GM18519 (cell line): ENCODE measurements around the gene CLDN22.

Source experiments
- ATAC-seq: cut with Tn5 transposase; IDR thresholded peaks from one replicate; pipeline ENCODE4 v1.9.1; 2021; ENCODE audit warnings: mild to moderate bottlenecking, moderate library complexity; ENCODE audit not compliant: unreplicated experiment, low FRiP score

CLDN22 gene

DNA sequence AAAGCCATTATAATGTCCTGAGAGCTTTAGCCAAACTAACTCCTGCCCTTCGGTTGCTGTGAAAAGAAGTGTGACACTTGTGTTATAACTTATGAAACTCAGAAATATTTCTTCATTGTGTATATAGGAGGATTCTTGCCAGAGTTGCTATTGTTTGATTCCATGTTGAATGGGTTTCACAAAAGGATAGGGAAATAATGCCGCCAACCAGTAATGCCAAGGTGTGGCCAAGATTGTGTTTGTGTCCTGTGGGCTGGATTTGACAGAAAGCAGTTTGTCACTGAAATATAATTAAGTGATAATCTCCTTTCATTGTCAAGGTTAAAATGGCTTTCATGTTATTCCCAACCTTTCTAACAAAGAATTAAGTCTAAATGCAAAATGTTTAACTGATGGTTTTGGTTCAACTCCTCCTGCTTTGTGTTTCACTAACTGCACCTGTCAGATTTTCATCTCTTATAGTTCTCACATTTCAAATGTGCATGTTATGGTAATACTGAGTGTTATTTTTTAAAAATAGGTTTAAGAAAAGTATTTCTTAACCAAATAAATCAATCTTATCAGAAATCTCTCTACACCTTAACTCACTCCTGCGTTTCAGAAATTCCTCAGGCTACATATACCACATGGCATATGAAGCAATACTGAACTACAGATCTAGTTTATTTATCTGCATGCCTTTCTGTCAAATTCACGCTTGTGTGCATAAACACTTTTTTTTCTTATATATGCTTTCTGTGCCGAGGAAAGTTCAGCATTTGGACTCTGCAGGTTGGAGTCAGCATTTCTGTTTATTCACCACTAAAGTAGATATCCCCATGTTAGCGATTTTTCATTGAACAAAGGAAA is at the start of gene CLDN22:
CLDN22 (minus strand) TSS at position 66 of the 849 bp plus-strand sequence; CDS start at position 8, 58 bp downstream.
- no peak for ATAC-seq

GRCh38 chr4:183369073-183369472 is 49.0 kb upstream of the CLDN22 start:
- no peak for ATAC-seq

- no peak for ATAC-seq
Observed at GRCh38 chr4:183366206-183366835, 46.2 kb upstream of the CLDN22 start.

DNA sequence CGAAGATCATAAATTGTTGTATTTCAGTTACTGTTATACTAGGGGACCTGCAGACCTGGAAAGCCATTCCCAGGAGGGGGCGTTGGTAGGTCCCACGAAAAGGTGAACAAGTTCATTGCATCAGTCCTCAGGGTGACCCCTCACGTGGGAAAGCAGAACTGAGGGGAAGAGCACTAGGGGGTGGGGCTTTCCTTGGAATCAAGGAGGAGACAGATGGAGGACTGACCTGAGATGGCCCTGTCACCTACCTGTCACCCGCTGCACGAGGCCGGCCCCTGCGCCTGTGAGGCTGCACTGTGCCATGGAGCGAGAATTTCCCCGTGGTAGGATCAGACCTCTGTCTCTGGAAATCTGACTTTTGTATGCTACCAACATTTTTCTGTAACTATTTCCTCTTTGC is 43.9 kb upstream of the CLDN22 start:
- no peak for ATAC-seq

GRCh38 chr4:183362916-183363542 is 43.0 kb upstream of the CLDN22 start:
- no peak for ATAC-seq

DNA sequence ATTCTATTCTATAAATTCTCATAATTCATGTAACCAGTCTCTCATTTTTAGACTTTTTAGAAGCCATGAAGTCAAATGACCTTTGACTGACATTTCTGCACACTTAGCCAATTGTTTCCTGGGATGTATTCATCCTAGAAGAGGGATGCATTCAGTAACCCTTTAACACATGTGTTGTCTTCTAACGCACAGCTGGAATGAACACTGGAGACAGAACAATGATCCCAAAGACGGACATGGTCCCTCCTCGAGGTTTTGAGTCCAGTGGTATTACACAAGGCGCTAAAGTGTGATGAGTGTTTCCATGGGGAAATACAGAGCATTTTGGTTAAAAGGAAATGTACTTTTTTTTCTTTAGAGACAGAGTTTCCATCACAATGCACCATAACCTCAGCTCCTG is 42.0 kb upstream of the CLDN22 start:
- no peak for ATAC-seq

DNA sequence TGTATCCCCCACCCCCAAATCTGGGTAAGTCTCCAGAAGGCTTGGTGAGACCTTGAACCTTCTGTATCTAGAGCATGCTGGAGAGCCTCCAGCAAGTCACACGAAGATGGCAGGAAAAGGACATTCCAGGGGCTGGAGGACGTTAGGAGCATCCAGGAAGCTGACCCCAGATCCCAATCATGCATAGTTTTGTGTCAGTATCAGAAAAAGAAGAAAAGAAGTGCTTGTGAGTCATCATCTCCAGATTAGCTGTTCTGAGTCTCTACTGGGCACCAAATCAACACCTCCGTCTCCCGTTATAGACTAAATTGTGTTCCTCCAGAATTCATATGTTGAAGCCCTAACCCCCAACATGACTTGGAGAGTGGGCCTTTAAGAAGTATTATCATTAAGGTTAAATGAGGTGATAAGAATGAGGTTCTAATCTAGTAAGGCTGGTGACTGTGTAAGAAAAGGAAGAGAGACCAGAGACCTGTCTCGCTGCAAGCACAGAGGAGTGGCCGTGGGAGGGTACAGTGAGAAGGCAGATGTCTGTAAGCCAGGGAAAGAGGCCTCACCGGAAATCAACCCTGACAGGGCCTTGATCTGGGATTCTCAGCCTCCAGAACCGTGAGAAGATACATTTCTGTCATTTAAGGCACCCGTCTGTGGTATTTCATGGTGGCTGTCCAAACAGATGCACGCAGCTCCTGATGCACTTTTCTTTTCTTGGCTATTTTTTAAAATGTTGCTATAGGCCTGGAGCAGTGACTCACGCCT is 40.3 kb upstream of the CLDN22 start:
- no peak for ATAC-seq

DNA sequence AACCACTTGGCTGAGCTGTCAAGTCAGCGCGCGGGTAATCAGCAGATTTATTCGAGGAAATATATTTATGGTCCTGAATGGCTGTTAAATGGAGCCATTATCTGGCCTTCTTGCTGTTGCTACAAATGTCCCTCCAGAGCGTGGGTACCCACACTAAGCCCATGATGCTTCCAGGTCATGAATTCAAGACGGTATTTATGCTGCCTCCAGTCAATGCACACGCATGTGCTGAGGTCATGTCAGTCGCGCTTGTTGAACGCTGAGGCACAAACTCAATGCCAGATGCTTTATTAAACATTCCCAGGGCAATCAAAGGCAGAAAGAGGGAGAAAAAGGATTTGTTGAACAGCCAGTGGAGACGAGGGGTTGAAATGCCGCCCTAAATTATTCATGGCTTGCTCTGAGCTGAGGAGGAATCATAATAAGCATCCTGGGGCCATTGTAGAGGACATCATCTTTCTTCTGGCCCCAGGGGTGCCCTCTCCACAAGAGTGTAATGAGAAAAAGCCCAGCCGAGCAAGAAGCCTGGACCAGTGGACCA is 38.2 kb upstream of the CLDN22 start:
- no peak for ATAC-seq

DNA sequence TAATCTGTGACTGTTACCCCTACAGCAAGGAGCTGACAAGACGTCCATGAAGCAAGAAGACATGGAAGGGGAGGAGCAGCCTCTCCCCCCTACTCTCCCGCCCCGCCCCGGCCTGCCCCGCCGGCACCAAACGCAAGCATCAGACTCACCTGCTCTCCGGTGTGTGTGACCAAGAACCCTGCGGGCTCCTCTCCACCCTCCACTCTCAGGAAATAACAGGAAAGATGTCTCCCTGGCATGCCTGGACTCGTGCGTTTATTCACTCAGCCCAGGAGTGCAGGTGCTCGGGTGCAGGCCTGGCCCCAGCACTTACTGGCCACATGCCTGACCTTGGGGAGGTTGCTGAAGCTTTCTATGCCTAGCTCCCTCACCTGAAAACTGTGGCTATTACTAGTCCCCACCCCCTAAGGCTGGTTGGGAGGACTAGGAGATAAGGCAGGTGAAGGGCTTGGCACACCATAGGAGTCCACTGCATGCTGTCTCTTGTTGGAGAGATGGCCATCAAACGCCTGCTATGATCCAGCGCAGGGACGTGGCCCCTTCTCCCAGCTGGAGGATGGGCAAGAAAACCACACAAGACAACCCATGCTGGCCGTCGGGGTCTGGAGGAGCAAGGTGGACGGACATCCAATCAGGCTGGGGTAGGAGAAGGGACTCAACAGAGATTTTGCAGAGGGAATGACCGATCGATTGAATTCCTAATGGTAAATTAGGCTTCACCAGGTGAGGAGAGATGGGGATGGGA is 37.0 kb upstream of the CLDN22 start:
- no peak for ATAC-seq

- no peak for ATAC-seq
Observed at GRCh38 chr4:183356173-183356830, 36.2 kb upstream of the CLDN22 start.

DNA sequence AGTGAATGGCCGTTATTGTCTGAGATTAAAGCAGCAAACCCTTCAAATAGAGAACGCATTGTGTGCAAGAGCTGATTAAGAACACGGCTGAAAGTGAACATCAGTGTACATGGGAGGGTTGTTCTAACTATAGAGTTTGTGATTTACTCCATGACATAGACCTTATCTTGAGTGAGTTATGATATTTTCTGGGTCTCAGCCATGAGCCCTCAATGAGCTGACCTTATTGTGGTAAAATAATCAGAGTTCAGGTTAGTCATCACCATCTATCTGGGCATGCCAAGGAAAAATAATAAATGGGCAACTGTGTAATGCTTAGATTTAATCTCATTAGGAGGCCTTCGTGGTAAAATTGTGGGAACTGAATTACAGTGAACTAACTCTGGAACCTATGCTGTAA is 35.3 kb upstream of the CLDN22 start:
- ATAC-seq: no peak

DNA sequence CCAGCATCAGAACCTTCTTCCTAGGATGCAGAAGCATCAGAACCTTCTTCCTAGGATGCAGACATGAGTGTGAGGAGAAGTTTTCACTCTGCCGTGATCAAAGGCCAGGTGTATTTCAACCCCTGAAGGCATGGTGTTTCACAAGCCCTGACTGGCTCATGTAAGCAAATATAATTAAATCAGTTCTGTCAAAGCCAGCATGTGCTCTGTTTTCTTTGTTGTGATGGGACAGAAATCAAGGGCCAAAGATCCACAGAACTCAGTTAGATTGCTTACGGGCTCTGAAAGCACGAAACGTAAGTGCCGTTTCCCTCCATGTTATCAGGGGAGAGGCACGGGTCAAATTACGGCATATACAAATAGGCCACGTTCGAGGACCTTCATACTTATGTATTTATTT is 34.1 kb upstream of the CLDN22 start:
- ATAC-seq: no peak

- no peak for ATAC-seq
Observed at GRCh38 chr4:183353557-183353956, 33.5 kb upstream of the CLDN22 start.

- no peak for ATAC-seq
Observed at GRCh38 chr4:183352546-183352945, 32.5 kb upstream of the CLDN22 start.

DNA sequence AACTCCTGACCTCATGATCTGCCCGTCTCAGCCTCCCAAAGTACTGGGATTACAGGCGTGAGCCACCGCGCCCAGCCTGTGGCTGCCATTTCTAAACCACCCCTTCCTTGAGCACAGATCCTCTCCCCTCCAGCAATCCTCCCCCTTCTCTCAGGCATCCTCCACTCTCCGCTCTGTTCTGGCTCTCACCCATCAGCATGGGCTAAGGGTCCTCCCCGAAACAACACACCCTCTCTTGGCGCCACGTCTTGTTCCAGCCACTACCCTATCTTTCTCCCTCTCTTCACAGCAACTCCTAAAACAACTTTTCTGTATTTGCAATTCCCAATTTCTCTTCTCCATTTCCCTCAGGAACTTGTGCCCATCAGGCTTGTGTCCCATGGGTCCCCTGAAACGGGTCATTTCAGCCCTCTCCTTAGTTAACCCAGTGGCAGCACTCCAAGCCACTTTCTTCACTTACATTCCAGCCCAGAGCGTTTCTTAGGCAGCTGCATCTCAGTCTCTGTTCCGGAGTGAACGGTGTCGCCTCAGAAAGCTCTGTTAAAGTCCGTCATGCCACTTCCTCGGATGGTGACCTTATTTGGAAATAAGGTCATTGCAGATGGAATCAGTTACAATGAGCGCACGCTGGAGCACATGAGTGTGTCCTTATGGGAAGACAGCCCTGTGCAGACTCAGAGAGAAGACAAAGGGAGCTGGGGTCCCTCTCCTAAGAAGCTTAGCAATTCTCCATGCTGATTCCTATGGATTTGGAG is 30.4 kb upstream of the CLDN22 start:
- no peak for ATAC-seq

GRCh38 chr4:183349673-183350072 is 29.6 kb upstream of the CLDN22 start:
- no peak for ATAC-seq

- no peak for ATAC-seq
Observed at GRCh38 chr4:183348706-183349659, 28.9 kb upstream of the CLDN22 start.

GRCh38 chr4:183348136-183348535 is 28.1 kb upstream of the CLDN22 start:
- no peak for ATAC-seq
